RPMI7951 (cell line): ENCODE data around the gene HMCN1. TPM values are rescaled to one million over a fixed set of nuclear protein-coding genes. Genes with fewer than 3 reads are reported as not detected.
A peak's percentile ranks its signal among the peaks of the same experiment; 100 is the strongest.
"Not testable (repeated sequence)": the region's sequence is repeated elsewhere in the genome, so short reads cannot be mapped to it uniquely, and the experiment has no call there.

ENCODE experiments used
- DNase-seq: peaks from one replicate; pipeline ENCODE4 v3.0.0-alpha.2; 2012; ENCODE audit warnings: low read depth
- total RNA-seq: library from RNA; depleted of rRNA; stranded (reverse); fragments of >200 nt; shearing (Covaris generic); gene quantifications from 2 replicates; pipeline ENCODE4 v1.2.3, GENCODE V29; 2014

The HMCN1 gene
- total RNA-seq, 1 experiment from 2014 or later: 2.8 TPM

DNA sequence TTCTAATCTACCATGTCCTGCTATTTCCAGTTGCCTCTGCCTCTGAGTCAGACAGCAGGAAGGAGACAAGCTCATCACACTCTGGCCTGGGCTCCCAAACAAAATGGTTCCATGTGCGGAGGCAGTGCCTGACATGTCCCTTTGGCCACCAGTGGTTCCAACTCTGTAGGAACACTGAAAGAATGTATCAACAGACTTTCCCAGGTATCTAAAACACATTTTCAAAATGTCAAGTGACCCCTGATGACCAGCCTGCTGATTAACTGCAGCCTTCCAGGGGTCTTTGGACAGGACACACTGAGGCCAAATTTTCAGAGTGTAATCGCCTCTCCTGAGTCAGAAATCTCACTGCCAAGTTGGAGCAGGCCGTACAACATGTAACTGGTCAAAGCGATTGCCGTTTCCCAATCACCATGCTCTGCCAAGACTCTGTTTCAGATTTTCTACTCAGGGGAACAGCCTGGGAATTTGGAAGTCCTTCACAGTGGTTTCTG lies 468.1 kb downstream of the HMCN1 start:
- DNase-seq: no peak

DNA sequence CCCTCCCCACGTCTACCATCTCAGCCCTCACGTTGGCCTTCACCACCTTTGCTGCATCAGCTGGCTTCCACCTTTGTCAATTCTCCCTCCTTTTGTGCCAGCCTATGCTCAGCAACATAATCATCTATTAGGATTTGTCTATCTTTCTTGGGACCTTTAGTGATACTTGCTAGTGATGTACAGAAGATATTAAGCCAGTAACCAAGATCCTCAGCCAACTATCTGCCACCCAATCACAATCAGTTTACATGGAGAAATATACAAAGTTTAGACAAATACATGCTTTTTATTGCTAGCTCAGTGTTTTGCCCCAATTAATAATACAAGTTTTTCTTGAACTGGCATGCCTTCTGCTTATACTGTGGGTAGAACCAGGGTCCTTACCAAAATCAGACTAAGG lies 468.6 kb downstream of the HMCN1 start:
- DNase-seq: no peak

DNA sequence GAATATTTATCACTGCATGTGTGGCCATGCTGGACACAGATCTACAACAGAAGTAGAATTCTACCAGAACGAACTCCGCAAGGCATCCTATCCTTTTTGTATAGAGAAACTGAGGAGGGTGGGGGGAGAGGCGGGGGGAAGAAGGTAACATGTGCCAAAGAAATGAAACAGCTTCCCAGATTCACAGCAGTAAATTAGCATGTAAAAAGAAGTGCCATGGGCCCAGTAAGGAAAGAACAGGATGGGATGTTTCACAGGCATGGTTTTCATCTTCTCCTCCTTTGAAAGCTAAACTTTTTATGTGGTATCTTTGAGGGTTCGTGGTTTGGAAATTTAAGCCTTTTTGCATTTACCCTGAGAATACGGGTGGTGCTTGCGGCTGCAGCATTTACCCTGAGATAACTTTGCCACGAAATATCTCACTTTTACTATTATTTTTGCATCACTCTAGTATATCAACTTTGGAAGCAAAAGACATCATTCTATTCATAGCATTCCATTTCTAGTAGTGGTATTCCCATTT lies 471.9 kb downstream of the HMCN1 start:
- DNase-seq: no peak

DNA sequence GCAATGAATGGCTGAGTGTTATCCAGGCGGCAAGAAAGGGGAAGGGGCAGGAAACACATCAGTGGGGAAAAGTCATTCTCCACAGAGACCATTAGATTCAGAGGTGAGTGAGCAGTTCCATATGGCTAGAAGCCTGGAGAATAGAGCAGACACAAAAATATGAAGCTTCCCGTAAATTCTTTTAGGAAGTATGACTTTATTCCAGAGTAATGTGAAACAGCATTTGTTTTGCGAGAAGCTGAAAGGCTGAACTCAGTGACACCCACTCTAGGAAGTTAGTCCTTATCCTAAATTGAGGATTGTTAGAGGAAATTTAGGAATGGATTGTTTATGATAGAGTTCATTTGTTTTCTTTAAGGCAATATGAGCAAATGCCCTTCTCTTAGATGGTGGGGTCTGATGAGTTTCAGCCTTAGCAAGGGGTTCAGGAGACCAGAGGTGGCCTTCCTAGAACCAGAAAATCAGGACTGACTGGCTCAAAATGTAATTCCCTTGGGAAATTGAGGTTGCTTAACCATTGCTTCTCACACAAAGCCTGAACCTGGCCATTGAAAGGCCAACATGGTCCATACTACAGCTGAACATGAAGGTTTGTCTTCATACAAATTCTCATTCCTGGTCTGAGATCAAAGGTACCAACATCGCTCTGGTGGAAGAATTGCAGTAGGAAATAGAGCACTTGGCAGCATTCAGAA lies 473.3 kb downstream of the HMCN1 start:
- DNase-seq: no peak

DNA sequence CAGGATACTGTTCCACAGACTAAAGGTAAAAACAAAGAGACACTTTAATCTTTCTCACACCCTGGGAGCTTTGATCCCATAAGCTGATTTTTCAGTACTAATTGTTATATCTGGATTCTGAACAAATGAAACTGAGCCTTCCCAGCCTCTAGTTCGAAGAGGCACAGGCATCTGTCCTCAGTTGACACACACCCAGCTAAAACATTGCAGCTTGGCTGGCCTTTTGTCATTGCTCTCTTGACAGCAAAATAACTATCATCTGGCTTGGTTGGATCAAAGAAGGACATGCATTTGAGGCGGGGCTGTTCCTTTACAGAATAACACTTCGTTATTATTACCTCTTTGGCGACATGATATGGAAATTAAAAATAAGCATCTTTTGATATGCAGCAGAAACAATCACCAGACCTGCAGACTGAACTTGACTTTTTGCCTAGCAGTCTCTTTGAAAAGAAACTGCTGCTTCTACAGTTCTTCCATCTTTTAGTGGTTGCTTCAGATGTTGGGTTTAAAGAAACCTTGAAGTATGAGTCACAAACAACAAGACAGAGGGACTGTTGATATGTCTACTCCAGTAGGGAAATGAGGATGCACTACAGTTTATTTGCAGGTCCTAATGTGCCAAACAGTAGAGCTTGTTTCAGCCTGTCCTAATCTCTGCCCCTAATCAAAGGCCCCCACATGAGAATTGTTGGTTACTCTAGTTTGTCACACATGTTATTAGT lies 474.4 kb downstream of the HMCN1 start:
- DNase-seq: peak; percentile 56

DNA sequence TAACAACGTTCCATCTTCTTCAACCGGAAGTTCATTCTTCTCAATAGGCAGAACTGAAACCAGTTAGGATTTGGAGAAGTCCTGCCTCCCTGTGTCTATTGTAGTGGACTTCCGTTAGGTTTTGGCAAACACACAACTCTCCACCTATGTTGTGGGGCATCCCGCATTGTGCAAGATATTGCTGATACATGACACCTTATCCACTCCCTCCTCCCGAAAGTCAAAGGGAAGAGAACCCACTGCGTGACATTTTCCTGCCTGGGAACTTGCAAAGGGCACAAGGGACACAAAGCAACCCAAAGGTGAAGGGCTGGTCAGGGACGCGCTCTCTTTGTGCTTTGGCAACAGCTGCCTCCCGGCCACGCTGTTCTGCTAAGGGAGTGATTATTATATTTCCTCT lies 476.1 kb downstream of the HMCN1 start:
- DNase-seq: no peak

DNA sequence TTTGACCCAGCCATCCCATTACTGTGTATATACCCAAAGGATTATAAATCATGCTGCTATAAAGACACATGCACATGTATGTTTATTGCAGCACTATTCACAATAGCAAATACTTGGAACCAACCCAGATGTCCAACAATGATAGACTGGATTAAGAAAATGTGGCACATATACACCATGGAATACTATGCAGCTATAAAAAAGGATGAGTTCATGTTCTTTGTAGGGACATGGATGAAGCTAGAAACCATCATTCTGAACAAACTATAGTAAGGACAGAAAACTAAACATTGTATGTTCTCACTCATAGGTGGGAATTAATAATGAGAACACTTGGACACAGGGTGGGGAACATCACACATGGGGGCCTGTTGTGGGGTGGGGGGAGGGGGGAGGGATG lies 477.4 kb downstream of the HMCN1 start:
- not testable (repeated sequence) for DNase-seq

DNA sequence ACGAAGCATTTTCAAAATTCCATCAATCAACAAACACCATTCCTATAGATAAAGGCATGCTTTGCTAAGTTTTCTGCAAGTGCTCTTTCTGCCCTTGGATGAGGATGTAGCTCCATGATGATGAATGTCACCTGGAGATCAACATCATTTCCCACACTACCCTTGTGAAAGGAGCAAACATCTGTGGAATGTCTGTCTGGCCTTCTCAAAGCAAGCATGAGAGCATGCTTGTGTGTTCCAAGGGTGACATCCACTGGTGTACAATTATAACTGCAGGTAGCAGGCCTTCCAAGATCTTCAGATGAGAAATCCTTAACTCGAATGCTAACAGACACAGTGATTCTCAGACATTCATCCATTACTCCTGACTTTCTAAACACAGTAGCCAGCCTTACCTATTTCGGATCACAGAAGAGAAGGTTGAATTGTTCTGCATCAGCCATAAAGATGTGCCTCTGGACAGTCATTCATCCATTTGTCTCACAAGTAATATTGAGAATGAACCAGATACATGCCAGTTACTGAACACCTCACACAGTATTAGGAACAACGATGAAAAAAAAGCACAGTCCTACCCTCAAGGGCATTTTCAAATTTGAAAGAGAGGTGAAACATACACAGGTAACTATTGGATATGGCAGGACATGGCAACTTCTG lies 478.5 kb downstream of the HMCN1 start:
- peak; percentile 81 for DNase-seq

DNA sequence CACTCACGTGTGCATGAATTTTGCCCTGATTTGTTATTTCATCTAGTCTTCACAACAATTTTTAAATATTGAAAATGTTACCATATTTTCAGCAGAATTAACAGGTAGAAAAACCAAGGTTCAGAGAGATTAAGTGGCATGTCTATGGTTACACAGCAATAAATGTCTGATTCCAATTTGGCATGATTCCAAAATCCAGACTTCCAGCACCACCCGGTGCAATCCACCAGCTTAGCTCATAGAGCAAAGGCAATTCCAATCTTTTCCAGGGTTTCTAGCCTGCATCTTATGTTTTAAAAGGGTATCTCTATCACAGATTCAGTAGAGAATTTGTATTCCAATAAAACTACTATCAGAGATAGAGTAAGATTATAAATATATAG lies 479.0 kb downstream of the HMCN1 start:
- DNase-seq: no peak

DNA sequence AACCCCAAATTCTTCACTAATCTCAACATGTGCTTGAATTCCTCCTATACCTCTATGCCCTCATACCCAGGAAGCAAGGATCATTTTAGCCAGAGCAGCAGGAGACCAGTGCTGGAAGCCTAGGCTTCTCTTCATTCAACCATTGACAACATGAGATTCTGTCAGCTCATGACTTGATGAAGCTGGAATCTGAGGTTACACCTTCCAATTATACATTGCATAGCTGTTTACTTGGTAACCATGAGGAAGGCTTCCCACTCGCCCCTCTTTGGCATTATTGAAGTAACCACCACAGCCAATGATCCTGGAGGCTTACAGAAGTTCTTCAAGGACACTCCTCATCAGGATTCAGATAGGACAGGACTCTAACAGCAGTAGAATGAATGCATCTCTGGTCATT lies 480.6 kb downstream of the HMCN1 start:
- DNase-seq: no peak

DNA sequence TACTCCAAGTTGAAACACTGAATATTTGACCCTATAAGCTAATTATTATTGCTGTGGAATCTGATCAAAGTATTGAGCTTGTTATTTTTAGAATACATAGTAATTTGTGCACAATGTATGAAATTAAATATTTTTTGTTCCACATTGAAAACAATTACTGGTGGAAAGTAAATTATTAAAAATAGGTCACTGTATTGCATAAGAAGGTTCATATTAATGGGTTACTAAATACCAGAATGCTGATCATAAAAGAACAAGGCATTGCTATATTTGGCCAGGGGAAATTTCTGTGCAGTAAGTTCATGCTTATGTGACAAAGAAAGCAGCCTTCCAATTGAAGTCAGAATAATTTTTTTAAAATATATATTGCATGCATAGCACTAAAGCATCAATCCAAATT lies 481.4 kb downstream of the HMCN1 start:
- DNase-seq: no peak

DNA sequence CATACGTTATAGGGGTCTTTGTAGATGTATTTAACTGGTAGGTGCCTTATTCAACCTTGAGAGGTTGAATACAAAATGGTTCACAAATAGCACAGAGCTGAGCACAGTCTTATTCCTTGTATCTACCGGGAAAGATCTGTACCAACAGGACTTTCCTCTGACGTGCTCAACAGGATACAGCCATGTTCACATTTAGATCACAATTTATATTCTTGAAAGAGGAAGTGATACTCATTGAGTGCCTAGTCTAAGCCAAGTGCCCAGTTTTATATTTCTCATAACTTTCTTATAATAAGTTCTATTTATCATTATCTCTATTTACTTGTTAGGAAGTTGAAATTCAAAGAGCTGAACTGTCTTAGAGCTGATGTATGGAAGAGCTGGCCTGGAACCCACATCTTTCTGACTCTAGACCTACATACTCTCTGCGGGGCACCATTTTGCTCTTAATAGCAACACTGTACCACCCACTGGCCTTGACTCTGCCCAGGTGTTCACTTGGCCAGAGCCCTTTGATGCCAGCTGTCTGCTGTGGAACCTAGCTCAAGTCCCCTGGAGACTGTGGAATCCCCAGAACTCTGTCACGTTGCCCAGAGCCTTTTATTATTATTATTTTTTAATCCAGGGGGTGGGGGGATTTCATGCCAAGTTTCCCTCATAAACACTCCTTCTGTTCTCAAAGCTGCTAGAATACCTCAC lies 484.6 kb downstream of the HMCN1 start:
- no peak for DNase-seq

DNA sequence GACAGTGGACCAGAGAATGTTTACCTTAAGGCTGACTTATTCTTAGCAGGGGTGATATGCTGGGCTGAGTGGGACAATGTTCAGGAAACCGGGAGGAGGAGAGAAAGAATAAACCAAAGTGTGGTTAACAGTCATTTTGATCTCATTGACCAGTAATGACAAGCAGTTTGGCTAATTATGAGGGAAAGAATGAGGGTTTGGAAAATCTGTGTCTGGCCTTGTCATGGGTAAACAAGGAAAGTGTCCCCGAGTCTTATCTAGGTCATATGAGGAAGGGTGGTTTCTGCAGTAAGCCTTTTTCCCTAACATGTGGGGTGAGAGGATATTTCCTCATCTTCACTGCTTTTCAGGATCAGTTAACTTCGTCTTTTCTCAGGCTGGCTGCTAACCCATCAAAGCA lies 485.9 kb downstream of the HMCN1 start:
- DNase-seq: no peak

DNA sequence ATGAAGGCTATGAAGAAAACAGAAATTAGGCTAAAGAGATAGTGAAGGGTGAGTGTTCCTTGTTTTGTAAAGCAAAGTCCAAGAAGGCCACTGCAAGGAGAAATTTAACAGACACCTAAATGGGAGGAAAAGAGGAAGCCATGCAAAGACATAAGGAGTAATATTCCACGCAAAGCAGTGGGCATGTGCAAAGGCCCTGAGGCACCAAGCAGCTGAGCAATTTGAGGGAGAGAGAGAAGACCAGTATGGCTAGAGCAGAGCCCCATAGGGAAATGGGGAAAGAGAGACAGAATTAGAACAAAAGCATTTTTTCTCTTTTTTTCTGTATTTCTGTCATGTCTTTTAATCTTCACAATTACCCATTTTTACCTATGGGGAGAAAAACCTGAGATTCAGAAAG lies 486.7 kb downstream of the HMCN1 start:
- no peak for DNase-seq

DNA sequence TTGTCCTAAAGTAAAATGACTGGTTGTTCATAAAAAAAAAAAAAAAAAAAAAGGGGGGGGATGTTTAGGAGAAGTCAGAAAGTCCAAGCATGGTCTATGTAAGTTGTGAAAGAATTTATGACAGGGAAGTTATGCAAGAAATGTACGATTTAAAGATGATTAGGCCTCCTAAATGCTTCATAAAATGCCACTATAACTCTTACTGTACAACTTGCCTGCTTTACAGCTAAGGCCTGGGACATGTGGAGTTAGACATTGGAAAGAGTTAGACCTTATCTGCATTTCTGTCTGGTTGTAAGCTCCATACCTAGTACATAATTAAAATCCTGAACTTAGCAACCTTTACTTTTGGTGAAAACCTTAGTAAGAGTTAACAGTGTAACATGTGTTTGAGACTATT lies 490.9 kb downstream of the HMCN1 start:
- DNase-seq: no peak

DNA sequence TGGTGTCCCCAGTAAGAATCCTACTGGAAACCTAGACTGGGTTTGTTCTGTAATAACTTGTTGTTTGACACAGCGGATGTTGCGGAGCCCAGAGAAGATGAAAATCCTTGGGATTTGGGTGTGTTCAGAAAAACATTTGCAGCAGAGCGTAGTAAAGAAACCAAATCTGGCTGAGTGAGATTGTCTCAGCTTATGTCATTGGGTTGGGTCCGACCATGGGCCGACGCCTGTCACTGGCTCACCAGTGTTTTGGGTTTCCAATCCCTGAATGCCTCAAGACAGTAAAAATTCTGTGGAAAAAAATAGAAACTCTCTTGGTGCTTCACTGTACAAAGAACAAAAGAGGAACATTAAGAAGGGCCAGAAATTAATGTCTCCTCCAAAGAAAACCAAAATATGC lies 494.6 kb downstream of the HMCN1 start:
- no peak for DNase-seq

DNA sequence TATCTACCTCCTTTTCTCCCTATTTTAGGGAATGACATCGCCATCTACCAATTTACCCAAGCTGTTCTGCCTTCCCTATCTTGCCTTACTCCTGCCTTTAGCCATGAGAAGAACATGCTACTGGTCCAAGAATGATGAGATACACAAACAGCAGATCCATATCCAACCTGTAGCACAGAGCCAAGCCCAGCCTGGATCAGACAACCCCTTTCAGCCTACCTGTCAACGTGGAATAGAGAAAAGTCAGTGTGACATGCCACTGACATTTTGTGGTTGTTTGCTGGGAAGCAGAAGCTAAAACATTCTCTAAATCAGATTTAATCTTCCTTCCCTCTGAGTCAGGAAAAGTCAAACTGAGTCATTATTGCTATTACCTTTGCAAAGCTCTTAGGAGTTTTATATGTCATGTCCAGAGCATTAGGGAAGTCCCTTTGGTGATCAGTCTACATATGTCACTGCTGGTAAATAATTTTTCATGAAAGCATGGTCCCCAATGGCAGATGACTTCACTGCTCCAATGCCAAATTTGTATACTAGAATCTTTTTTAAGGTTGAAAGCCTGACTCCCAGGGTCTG lies 497.8 kb downstream of the HMCN1 start:
- DNase-seq: no peak

DNA sequence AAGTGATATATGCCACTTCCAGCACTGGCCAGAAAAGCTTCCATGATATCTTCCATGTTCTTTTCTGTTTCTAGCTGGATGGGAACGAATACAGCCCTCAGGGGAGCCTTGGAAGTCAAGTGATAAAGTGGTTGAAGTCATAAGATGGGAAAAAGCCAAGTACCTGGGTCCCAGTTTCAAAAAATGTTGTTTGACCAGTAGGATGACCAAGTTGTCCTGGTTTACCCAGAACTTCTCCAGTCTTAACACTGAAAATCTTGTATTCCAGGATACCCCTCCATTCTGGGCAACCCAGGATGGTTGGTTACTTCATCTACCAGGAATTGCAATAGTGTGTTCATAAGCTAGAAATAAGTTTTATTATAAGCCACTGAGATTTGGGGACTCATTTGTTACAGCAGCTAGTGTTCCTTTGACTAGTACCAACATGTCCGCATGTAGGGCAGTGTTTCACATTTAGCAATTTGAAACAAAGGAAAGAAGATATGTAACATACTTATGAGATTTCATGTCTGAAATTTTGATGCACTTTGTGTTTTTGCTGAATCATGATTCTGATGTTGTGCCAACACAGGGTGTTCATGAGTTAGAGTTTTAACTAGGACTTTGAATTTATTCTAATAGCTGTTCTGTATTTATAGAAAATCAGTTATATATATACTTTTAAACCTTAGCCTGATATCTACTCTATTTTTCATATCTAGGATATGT lies 500.9 kb downstream of the HMCN1 start:
- DNase-seq: no peak

DNA sequence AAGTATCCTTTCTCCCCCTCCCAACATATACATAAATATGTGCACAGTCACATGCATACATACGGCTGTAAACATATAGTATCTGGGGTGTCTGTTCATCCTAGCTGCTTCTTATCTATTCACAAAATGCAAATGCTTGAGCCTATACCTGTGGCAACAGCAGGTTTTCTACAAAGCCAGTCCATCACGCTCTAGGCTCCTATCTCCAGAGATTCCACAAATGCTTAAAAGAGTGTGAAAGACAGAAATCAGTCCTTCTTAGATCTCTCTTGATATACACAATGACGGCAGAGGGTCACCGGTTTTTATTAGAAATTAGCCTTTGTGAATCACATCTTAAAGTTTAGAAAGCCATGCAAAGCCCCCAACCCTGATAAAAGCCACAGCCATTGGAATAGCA lies 501.5 kb downstream of the HMCN1 start:
- no peak for DNase-seq

DNA sequence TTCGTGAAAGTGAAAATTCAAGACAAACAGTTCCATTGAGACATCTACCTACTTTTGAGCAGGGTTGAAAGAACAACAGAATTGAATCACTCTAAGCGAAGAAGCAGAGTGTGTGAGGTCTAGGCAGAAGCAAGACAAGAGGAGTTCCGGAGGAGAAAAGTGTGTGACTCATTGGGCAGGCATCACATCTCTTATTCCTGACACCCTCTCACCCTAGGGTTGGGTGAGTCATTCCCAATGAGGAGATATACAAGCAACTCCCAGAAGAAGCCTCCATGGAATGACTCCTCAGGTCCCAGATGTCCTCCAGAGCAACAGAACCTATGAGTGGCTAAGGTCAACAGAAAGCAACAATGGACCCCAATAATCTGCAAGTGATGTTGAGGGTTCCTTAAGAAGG lies 502.7 kb downstream of the HMCN1 start:
- DNase-seq: peak; percentile 91

DNA sequence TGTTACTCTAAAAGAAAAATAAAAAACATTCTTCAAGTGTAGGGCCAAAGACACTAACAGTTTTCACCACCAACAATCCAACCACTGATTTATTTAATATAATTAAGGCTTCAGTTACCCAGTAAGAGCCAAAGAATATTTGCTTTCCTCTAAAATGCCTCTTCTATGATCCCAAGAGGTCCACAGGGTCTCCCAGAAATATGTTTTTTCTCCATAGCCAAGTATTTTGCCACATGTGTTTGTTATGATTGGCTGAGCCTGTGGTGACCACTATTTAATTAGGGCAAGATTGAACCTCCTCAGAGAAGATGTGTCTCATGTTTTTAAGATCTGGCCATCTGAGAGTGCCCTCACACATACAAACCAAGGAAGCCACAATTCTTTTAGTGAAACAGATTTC lies 505.0 kb downstream of the HMCN1 start:
- no peak for DNase-seq
